Osteocyte (in vitro differentiated cells): ENCODE results near the gene PLXNC1. TPM values are rescaled to one million over a fixed set of nuclear protein-coding genes. Genes with fewer than 3 reads are reported as not detected.

ENCODE experiments used
- DNase-seq: peaks from one replicate; pipeline ENCODE4 v3.0.0; 2021; ENCODE audit warnings: mixed read lengths; ENCODE audit not compliant: unreplicated experiment; ENCODE audit errors: extremely low spot score
- H3K27ac Mint-ChIP-seq: one replicate; pipeline ENCODE4 v1.8.0; 2021; ENCODE audit warnings: mild to moderate bottlenecking, mixed read lengths; ENCODE audit not compliant: unreplicated experiment
- H3K27me3 Mint-ChIP-seq: one replicate; pipeline ENCODE4 v1.8.0; 2021; ENCODE audit warnings: mixed read lengths; ENCODE audit not compliant: unreplicated experiment
- H3K36me3 Mint-ChIP-seq: one replicate; pipeline ENCODE4 v1.8.0; 2021; ENCODE audit warnings: mixed read lengths; ENCODE audit not compliant: unreplicated experiment
- H3K4me1 Mint-ChIP-seq: one replicate; pipeline ENCODE4 v1.8.0; 2021; ENCODE audit warnings: mixed read lengths; ENCODE audit not compliant: unreplicated experiment
- H3K4me3 Mint-ChIP-seq: one replicate; pipeline ENCODE4 v1.8.0; 2021; ENCODE audit warnings: mild to moderate bottlenecking, moderate library complexity, mixed read lengths; ENCODE audit not compliant: unreplicated experiment
- H3K9me3 Mint-ChIP-seq: one replicate; pipeline ENCODE4 v1.8.0; 2021; ENCODE audit warnings: mixed read lengths; ENCODE audit not compliant: unreplicated experiment
- CTCF ChIP-seq: fragments of 200-600 bp; sonication (generic); IDR thresholded peaks from 2 replicates; pipeline ENCODE4 v1.5.0; 2021; ENCODE audit warnings: antibody characterized with exemption, mild to moderate bottlenecking, moderate library complexity
- total RNA-seq: library from RNA; stranded (reverse); gene quantifications from 2 replicates; pipeline ENCODE4 v1.2.1, GENCODE V29; 2021

Gene PLXNC1
- total RNA-seq, 1 donor from 2014 or later = 0.32 TPM

- Mint-ChIP-seq H3K27ac (no peak overlapping the region), H3K27me3 (peaks cover 18% of the 10 kb centered on the region), H3K36me3 (no peaks in the 10 kb centered on the region), H3K4me1 (peaks cover 4% of the 10 kb centered on the region), H3K4me3 (no peak overlapping the region), H3K9me3 (no peaks in the 10 kb centered on the region)
- peak; percentile 38 for DNase-seq
- no peak for TF ChIP-seq CTCF
Measured at GRCh38 chr12:94250130-94250529, 101.8 kb downstream of the PLXNC1 start.

- peaks cover 15% of the 10 kb centered on the region for H3K27me3 Mint-ChIP-seq
- no peaks in the 10 kb centered on the region for H3K4me1 Mint-ChIP-seq
- H3K4me3 Mint-ChIP-seq = no peak overlapping the region
- no peak overlapping the region for H3K27ac Mint-ChIP-seq
- no peak for DNase-seq
- H3K9me3 Mint-ChIP-seq = no peaks in the 10 kb centered on the region
- no peak for TF ChIP-seq CTCF
- H3K36me3 Mint-ChIP-seq = no peaks in the 10 kb centered on the region
Measured at GRCh38 chr12:94254270-94254669, 105.9 kb downstream of the PLXNC1 start.

GRCh38 chr12:94255006-94255405 is 106.6 kb downstream of the PLXNC1 start:
- H3K4me1 Mint-ChIP-seq = no peaks in the 10 kb centered on the region
- no peak for TF ChIP-seq CTCF
- H3K4me3 Mint-ChIP-seq = no peak overlapping the region
- no peak overlapping the region for H3K27ac Mint-ChIP-seq
- DNase-seq = no peak
- H3K27me3 Mint-ChIP-seq = peaks cover 14% of the 10 kb centered on the region
- H3K36me3 Mint-ChIP-seq = no peaks in the 10 kb centered on the region
- no peaks in the 10 kb centered on the region for H3K9me3 Mint-ChIP-seq

GRCh38 chr12:94255428-94255827 is 107.1 kb downstream of the PLXNC1 start:
- H3K27ac Mint-ChIP-seq = no peak overlapping the region
- peaks cover 14% of the 10 kb centered on the region for H3K27me3 Mint-ChIP-seq
- TF ChIP-seq CTCF = no peak
- no peak overlapping the region for H3K4me3 Mint-ChIP-seq
- no peaks in the 10 kb centered on the region for H3K4me1 Mint-ChIP-seq
- H3K36me3 Mint-ChIP-seq = no peaks in the 10 kb centered on the region
- DNase-seq = no peak
- no peaks in the 10 kb centered on the region for H3K9me3 Mint-ChIP-seq

GRCh38 chr12:94258593-94258992 is 110.2 kb downstream of the PLXNC1 start:
- Mint-ChIP-seq H3K9me3 (no peaks in the 10 kb centered on the region), H3K4me1 (peaks cover 13% of the 10 kb centered on the region), H3K27ac (no peak overlapping the region), H3K27me3 (peaks cover 14% of the 10 kb centered on the region), H3K36me3 (no peaks in the 10 kb centered on the region), H3K4me3 (no peak overlapping the region)
- TF ChIP-seq CTCF = no peak
- DNase-seq = peak; percentile 1
